ENCODE data around the gene LBHD2.

DNA sequence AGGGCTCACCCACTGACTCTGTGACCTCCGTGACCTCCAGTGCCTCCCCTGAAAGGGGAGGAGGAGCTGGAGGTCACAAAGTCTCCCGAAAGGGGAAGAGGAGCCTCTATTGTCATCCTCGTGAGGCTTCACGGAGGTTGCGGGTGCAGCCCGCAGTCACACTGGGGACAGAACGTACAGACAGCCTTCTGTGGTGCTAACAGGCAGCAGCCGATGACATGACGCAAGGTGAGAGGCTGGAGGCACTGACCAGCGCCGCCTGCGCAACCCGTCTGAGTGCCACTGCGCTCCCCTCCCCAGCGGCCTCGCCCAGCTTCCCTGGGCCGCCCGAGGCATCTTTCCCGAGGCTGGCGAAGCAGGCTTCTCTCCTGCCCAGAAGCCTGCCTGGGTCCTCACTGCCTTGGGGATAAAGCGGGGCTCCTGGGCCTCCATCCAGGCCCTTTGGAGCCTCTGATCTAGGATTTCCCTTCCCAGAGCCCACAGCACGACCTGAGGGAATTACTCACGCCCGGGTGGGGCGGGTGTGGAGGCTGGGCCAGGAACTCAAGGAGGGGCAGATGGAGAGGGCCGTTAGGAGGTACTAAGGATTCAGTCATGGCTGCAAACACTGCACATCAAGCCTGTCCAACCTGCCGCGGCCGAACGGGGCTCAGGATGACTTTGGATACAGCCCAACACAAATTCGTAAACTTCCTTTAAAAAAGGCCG lies 12.3 kb upstream of the LBHD2 start:
- TF ChIP-seq EZH2 (IDR thresholded peaks at IDR 0.05; ENCODE audit: insufficient read depth, low read length): no peak
- TF ChIP-seq, protein P1, sequence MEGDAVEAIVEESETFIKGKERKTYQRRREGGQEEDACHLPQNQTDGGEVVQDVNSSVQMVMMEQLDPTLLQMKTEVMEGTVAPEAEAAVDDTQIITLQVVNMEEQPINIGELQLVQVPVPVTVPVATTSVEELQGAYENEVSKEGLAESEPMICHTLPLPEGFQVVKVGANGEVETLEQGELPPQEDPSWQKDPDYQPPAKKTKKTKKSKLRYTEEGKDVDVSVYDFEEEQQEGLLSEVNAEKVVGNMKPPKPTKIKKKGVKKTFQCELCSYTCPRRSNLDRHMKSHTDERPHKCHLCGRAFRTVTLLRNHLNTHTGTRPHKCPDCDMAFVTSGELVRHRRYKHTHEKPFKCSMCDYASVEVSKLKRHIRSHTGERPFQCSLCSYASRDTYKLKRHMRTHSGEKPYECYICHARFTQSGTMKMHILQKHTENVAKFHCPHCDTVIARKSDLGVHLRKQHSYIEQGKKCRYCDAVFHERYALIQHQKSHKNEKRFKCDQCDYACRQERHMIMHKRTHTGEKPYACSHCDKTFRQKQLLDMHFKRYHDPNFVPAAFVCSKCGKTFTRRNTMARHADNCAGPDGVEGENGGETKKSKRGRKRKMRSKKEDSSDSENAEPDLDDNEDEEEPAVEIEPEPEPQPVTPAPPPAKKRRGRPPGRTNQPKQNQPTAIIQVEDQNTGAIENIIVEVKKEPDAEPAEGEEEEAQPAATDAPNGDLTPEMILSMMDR (IDR thresholded peaks at IDR 0.05; ENCODE audit: insufficient read depth, low read depth, low read length): no peak

Measured in astrocyte (in vitro differentiated cells and primary cell).